Loucy (cell line): ENCODE results near the gene EZH2.
A peak's percentile ranks its signal among the peaks of the same experiment; 100 is the strongest.

Source experiments
- H2AFZ ChIP-seq: fragments of 200-600 bp; sonication (generic); 2 replicates; pipeline ENCODE4 v1.6.0; 2016; ENCODE audit warnings: antibody characterized with exemption, mild to moderate bottlenecking, low read length, moderate library complexity
- H3F3A ChIP-seq: fragments of 200-600 bp; 2 replicates; pipeline ENCODE4 v1.6.0; 2016; ENCODE audit warnings: antibody characterized with exemption, low read depth, mild to moderate bottlenecking
- H3K27me3 ChIP-seq: fragments of 200-600 bp; sonication (generic); 2 replicates; pipeline ENCODE4 v1.6.1; 2014; ENCODE audit warnings: low read length, mild to moderate bottlenecking; ENCODE audit not compliant: insufficient read depth, poor library complexity, severe bottlenecking
- H3K36me3 ChIP-seq: fragments of 200-600 bp; sonication (generic); 2 replicates; pipeline ENCODE4 v1.6.1; 2016; ENCODE audit warnings: low read length; ENCODE audit not compliant: insufficient read depth
- H3K4me1 ChIP-seq: fragments of 200-600 bp; sonication (generic); 2 replicates; pipeline ENCODE4 v1.5.1; 2014; ENCODE audit warnings: low read length, mild to moderate bottlenecking; ENCODE audit not compliant: insufficient read depth, poor library complexity, severe bottlenecking
- H3K4me2 ChIP-seq: fragments of 200-600 bp; sonication (generic); 2 replicates; pipeline ENCODE4 v1.6.0; 2014; ENCODE audit warnings: antibody characterized with exemption, low read length, low read depth, mild to moderate bottlenecking; ENCODE audit not compliant: poor library complexity, severe bottlenecking
- H3K4me3 ChIP-seq: fragments of 200-600 bp; sonication (generic); 2 replicates; pipeline ENCODE4 v1.5.1; 2014; ENCODE audit warnings: low read length, mild to moderate bottlenecking, mixed read lengths; ENCODE audit not compliant: poor library complexity, severe bottlenecking
- H3K79me2 ChIP-seq: fragments of 200-600 bp; sonication (generic); 2 replicates; pipeline ENCODE4 v1.6.1; 2014; ENCODE audit warnings: low read length; ENCODE audit not compliant: insufficient read depth
- H3K9ac ChIP-seq: fragments of 200-600 bp; sonication (generic); 2 replicates; pipeline ENCODE4 v1.6.0; 2014; ENCODE audit warnings: mild to moderate bottlenecking, low read depth, low read length, moderate library complexity; ENCODE audit not compliant: poor library complexity, severe bottlenecking
- H3K9me2 ChIP-seq: fragments of 200-600 bp; sonication (generic); replicated peaks from 2 replicates; pipeline ENCODE4 v1.6.1; 2016; ENCODE audit warnings: low read depth, low read length, mixed read lengths
- H3K9me3 ChIP-seq: fragments of 200-600 bp; sonication (generic); 2 replicates; pipeline ENCODE4 v1.6.1; 2014; ENCODE audit warnings: mild to moderate bottlenecking, antibody characterized with exemption, low read length, low read depth; ENCODE audit not compliant: insufficient read depth
- H4K20me1 ChIP-seq: fragments of 200-600 bp; sonication (generic); 2 replicates; pipeline ENCODE4 v1.6.0; 2014; ENCODE audit warnings: antibody characterized with exemption, low read length, mild to moderate bottlenecking; ENCODE audit not compliant: insufficient read depth, poor library complexity, severe bottlenecking
- EZH2phosphoT487 ChIP-seq: fragments of 200-600 bp; IDR thresholded peaks from 2 replicates; pipeline ENCODE4 v1.6.1; 2018; ENCODE audit warnings: antibody characterized with exemption, mild to moderate bottlenecking, moderate library complexity, borderline replicate concordance
- TF ChIP-seq, protein P1 (sequence below): fragments of 200-600 bp; sonication (generic); conservative IDR thresholded peaks from 2 replicates; pipeline ENCODE4 v1.5.1; 2014; ENCODE audit warnings: mild to moderate bottlenecking, antibody characterized with exemption, low read length

EZH2 gene

DNA sequence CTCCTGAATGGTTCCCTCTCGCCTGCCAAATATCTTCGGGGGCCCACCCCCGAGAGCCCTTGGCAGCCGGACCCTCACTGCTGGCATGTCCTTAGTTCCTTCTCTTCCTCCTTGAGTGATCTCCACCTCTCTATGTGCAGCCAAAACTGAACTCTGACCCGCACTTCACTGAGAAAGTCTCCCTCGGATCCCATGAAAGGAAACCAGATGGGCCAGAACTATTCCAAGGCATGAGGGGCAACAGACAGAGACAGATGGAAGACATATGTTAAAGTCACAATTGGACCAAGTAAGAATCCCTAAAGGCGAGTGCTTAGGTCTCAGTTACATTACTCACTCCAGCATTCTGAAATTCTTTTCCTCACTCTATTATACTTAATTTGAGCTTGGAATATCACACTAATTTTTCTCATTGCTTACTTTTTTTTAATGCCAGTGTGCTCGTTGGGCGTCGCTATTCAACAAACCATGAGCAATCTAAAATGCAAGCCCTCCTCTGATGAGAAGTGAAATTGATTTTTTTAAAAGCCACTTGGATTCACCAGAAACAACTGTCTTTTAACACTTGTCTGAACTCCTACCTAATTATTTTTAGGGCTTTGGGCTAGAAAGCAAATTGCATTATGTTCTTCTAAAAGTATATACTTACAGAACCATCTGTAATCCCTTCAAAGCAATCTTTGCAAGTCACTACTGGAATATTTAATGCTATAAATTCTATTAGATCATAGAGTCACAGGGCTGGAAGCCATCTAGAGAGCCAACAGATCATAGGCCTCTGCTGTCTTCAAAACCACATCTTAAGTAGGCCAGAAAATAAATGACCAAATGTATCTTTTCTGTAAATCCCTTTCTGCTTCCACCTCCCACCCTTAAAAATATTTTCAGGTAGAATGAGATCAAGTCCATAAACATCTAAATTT lies 43.3 kb upstream of the EZH2 start:
- Histone ChIP-seq H3K9ac (no peak overlapping the region), H3K9me2 (no peaks in the 10 kb centered on the region), H3K9me3 (no peaks in the 10 kb centered on the region), H4K20me1 (no peaks in the 10 kb centered on the region), H3K27me3 (no peaks in the 10 kb centered on the region), H3K79me2 (no peaks in the 10 kb centered on the region), H3K36me3 (no peaks in the 10 kb centered on the region), H3F3A (no peaks in the 10 kb centered on the region), H3K4me3 (no peak overlapping the region), H3K4me2 (no peak overlapping the region), H2AFZ (no peak overlapping the region), H3K4me1 (no peaks in the 10 kb centered on the region)
- no peak for TF ChIP-seq EZH2phosphoT487
- TF ChIP-seq, protein P1, sequence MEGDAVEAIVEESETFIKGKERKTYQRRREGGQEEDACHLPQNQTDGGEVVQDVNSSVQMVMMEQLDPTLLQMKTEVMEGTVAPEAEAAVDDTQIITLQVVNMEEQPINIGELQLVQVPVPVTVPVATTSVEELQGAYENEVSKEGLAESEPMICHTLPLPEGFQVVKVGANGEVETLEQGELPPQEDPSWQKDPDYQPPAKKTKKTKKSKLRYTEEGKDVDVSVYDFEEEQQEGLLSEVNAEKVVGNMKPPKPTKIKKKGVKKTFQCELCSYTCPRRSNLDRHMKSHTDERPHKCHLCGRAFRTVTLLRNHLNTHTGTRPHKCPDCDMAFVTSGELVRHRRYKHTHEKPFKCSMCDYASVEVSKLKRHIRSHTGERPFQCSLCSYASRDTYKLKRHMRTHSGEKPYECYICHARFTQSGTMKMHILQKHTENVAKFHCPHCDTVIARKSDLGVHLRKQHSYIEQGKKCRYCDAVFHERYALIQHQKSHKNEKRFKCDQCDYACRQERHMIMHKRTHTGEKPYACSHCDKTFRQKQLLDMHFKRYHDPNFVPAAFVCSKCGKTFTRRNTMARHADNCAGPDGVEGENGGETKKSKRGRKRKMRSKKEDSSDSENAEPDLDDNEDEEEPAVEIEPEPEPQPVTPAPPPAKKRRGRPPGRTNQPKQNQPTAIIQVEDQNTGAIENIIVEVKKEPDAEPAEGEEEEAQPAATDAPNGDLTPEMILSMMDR = no peak

DNA sequence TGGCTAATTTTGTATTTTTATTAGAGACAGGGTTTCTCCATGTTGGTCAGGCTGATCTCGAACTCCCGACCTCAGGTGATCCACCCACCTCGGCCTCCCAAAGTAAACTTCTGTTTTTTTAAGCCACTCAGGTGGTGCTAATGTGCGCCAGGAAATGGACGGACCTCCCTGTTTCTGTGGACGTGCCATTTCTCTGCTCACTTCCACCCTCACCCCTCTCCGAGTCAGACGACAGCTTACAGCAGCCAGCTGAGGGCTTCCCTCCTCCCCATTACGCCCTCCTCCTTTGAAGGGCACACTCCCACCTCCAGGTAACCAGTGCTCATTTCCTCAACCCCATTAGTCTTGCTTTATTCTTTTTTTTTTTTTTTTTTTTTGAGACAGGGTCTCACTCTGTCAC lies 41.7 kb upstream of the EZH2 start:
- no peaks in the 10 kb centered on the region for H3F3A ChIP-seq
- H3K4me2 ChIP-seq = no peak overlapping the region
- H3K79me2 ChIP-seq = no peaks in the 10 kb centered on the region
- no peaks in the 10 kb centered on the region for H3K9me3 ChIP-seq
- H3K9me2 ChIP-seq = no peaks in the 10 kb centered on the region
- H3K27me3 ChIP-seq = no peaks in the 10 kb centered on the region
- no peak for TF ChIP-seq EZH2phosphoT487
- TF ChIP-seq, protein P1 = no peak
- no peak overlapping the region for H3K9ac ChIP-seq
- H3K4me1 ChIP-seq = peaks cover 3% of the 10 kb centered on the region
- no peaks in the 10 kb centered on the region for H4K20me1 ChIP-seq
- no peaks in the 10 kb centered on the region for H3K36me3 ChIP-seq
- H2AFZ ChIP-seq = no peak overlapping the region
- no peak overlapping the region for H3K4me3 ChIP-seq

DNA sequence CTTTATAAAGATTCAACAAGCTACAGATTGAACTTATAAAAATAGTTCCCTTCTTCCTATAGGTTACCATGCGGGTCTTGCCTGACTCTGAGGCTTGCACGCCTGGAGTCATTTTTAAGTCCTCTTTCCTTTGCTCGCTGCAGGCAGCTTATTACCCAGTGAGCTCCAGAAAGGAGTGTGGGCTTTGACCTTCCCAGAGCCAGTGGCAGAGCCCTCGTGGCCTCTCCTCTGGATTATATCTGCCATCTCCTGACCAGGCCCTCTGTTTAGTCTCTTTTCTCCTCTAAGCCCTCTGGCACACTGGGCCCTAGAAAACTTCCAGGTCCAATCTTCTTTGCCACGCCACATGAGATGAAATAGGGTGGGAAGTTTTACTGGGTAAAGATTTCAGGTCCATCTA lies 39.9 kb upstream of the EZH2 start:
- Histone ChIP-seq H3K9me2 (no peaks in the 10 kb centered on the region), H2AFZ (0 out of 2 replicates have a peak overlapping the region, but pooled peaks have one; percentile 3), H3K4me2 (no peak overlapping the region), H4K20me1 (no peaks in the 10 kb centered on the region), H3F3A (no peaks in the 10 kb centered on the region), H3K79me2 (no peaks in the 10 kb centered on the region), H3K4me1 (peaks cover 3% of the 10 kb centered on the region), H3K27me3 (no peaks in the 10 kb centered on the region), H3K36me3 (no peaks in the 10 kb centered on the region), H3K4me3 (no peak overlapping the region), H3K9me3 (no peaks in the 10 kb centered on the region), H3K9ac (no peak overlapping the region)
- TF ChIP-seq EZH2phosphoT487 = no peak
- TF ChIP-seq, protein P1 = no peak
